Stimulated activated CD8-positive, alpha-beta memory T cell treated with anti-CD3 and anti-CD28 coated beads, Interleukin-2, amount 100 ng/mL, for 1 hour (primary cell): ENCODE measurements around the gene EEF1A1.
"Not testable (repeated sequence)": the region's sequence is repeated elsewhere in the genome, so short reads cannot be mapped to it uniquely, and the experiment has no call there.

ENCODE experiments used
- DNase-seq, 2 donors: peaks; one replicate each; pipeline ENCODE4 v3.0.0-alpha.2; 2020; ENCODE audit warnings: low read depth in 2 of 2

EEF1A1 gene

DNA sequence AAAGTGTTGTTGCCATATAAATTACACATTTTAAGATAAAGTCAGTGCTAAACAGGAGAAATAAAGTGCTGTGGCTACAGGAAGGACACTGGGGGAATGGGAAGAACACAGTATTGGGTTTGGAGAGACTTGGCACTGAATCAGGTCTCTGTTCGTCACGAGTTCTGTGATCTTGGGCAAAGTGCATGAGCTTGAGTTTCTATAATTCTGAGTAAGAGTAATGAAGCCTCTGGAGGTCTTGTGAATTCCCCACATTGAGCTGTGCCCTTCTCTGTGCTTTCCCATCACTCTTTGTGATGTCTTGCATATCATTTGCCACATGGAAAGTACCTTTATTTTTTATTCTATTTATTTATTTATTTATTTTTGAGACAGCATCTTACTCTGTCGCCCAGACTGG, 16.8 kb upstream of the EEF1A1 start:
- DNase-seq: no peak

GRCh38 chr6:73534628-73535027, 13.8 kb upstream of the EEF1A1 start:
- no peak for DNase-seq

- DNase-seq: no peak
These were observed 11.5 kb upstream of the EEF1A1 start for GRCh38 chr6:73532293-73532692.

- no peak for DNase-seq
These were observed 8.1 kb upstream of the EEF1A1 start for GRCh38 chr6:73528897-73529296.

DNA sequence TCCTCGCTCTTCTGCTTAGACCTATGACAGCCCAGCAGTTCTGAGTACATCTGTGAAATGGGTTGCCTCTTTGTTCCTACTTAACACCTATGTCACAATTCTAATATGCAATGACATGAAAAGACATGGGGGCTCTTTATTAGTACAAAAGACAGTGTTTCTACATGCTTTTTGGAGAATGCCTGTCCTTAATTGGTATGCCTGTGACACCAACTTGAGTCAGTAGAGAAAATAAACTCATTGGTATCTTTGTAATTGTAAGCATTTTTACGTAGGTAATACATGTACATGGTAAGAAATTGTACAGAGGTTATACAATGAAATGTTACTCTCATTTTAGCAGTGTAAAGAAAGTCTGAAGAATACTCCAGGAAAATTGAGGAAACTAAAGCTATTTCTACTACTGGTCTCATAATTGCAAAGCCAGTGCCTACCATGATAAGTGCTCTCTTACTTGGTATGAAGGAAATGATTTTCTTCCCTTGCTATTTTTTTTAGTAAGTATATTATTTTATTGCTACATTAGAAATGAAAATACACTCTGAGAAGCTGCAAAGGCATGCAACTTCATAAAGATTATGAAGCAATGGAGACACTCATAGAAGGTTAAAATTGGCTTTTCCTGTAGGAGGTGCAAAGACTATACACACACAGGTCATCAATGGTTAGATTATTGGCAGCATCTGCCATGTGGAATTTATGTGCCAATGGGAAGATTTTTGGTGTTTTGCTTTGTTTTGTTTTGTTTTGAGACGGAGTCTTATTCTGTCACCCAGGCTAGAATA, 4.9 kb upstream of the EEF1A1 start:
- no peak for DNase-seq

GRCh38 chr6:73523434-73524123, 2.7 kb upstream of the EEF1A1 start:
- peak; percentile 49 to 61 for DNase-seq

DNA sequence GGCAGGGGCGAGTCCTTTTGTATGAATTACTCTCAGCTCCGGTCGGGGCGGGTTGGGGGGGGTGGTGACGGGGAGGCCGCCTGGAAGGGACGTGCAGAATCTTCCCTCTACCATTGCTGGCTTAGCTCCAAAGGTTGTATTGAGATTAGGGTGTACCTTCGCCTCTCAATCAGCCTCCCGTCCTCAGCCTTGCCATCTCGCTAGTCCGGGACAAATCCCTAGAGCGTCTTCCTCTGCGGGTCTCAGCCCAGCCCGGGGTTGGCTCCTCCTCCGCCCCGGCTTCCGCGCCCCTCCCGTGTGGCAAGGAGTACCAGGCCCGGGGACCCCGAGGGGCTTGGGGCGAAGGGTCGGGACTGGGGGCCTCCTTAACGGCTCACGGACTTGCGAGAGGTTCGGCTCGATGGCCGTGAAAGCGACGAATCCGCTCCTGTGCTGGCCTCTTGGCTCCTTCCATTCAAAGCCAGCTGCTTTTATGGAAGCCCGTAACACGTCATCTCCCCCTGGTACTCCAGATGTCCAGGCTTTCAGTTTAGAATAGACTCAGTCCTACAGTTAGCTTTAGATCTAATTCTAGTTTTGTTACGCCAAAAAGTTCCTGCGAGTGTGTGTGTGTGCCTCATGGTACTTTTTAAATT, 636 bp upstream of the EEF1A1 start:
- DNase-seq: peak; percentile 42 to 55

DNA sequence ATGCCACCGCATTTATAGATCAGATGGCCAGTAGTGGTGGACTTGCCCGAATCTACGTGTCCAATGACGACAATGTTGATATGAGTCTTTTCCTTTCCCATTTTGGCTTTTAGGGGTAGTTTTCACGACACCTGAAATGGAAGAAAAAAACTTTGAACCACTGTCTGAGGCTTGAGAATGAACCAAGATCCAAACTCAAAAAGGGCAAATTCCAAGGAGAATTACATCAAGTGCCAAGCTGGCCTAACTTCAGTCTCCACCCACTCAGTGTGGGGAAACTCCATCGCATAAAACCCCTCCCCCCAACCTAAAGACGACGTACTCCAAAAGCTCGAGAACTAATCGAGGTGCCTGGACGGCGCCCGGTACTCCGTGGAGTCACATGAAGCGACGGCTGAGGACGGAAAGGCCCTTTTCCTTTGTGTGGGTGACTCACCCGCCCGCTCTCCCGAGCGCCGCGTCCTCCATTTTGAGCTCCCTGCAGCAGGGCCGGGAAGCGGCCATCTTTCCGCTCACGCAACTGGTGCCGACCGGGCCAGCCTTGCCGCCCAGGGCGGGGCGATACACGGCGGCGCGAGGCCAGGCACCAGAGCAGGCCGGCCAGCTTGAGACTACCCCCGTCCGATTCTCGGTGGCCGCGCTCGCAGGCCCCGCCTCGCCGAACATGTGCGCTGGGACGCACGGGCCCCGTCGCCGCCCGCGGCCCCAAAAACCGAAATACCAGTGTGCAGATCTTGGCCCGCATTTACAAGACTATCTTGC, 725 bp downstream of the EEF1A1 start:
- DNase-seq: peak; percentile 59 to 65

DNA sequence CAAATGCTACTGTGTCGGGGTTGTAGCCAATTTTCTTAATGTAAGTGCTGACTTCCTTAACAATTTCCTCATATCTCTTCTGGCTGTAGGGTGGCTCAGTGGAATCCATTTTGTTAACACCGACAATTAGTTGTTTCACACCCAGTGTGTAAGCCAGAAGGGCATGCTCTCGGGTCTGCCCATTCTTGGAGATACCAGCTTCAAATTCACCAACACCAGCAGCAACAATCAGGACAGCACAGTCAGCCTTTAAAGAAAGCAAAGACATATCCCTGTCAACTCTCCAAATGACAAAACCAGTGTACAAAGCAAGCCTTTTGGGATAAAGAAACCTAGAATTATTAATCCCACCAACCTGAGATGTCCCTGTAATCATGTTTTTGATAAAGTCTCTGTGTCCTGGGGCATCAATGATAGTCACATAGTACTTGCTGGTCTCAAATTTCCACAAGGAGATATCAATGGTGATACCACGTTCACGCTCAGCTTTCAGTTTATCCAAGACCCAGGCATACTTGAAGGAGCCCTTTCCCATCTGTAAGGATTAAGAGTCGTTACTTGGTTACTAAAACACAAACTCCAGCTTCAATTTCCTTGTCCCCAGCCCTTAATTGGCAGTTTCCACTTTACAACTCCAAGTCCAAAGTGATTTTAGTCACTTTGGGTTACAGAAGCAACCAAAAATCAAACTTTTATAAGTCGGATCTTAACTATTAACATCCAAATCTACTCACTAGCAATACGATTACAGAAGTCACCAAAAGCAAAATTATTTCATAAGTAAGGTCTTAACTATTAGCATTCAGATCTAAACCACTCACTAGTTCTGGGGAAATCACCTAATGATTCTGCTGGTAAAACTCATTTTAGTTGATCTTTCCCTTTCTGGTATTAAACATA, 1.6 kb downstream of the EEF1A1 start:
- not testable (repeated sequence) for DNase-seq

GRCh38 chr6:73518100-73518981, 2.5 kb downstream of the EEF1A1 start:
- DNase-seq: not testable (repeated sequence)

- DNase-seq: no peak
These were observed 4.0 kb downstream of the EEF1A1 start for GRCh38 chr6:73516514-73517489.

- no peak for DNase-seq
These were observed 5.6 kb downstream of the EEF1A1 start for GRCh38 chr6:73515204-73515655.

DNA sequence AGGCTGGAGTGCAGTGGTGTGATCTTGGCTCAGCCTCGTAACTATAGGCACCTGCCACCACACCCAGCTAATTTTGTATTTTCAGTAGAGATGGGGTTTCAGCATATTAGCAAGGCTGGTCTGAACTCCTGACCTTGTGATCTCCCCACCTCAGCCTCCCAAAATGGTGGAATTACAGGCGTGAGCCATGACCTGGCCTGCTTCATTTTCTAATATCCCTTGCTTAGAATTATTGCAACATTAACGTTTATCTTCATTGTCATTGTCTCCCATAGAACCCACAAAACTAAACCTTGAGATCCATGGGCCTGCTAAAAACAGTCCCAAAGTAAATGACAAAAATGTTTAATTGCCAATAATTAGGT, 6.1 kb downstream of the EEF1A1 start:
- DNase-seq: no peak

DNA sequence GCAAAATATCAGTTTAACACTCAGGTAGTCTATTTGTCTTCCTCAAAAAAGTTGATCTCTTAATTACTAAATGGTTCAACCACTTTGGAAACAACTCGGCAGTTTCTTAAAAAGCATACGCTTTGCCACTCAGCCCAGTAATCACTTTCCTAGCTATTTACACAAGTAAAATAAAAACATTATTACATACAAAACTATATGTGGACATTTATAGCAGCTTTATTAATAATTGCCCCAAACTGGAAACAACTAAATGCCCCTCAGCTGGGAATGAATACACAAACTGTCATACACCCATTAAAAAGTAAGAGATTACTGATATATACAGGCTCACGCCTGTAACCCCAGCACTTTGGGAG, 7.4 kb downstream of the EEF1A1 start:
- DNase-seq: no peak

- DNase-seq: no peak
These were observed 9.0 kb downstream of the EEF1A1 start for GRCh38 chr6:73511796-73512195.

- DNase-seq: no peak
These were observed 11.0 kb downstream of the EEF1A1 start for GRCh38 chr6:73509851-73510250.

GRCh38 chr6:73508776-73509175, 12.1 kb downstream of the EEF1A1 start:
- DNase-seq: no peak

DNA sequence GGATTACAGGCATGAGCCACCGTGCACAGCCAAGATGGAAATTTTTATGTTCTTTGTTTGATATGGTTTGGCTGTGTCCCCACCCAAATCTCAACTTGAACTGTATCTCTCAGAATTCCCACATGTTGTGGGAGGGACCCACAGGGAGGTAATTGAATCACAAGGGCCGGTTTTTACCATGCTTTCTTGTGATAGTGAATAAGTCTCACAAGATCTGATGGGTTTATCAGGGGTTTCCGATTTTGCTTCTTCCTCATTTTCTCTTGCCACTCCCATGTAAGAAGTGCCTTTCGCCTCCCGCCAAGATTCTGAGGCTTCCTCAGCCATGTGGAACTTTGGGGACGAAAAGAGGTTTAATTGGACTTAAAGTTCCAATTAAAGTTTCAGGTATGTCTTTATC, 14.6 kb downstream of the EEF1A1 start:
- no peak for DNase-seq

DNA sequence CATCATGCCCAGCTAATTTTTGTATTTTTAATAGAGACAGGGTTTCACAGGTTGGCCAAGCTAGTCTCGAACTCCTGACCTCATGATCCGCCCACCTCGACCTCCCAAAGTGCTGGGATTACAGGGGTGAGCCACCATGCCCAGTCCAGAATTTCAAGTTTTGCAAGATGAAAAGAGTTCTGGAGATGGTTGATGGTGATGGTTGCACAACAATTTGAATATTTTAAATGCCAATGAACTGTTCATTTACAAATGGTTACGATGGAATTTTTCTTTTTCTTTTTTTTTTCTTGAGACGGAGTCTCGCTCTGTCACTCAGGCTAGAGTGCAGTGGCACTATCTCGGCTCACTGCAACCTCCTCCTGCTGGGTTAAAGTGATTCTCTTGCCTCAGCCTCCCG, 15.1 kb downstream of the EEF1A1 start:
- DNase-seq: not testable (repeated sequence)
